Measurements from ENCODE around the gene EHF. TPM values are rescaled to one million over a fixed set of nuclear protein-coding genes. Genes with fewer than 3 reads are reported as not detected.

Gene EHF
- total RNA-seq, 4 donors from 2014 or later: 0.13 to 30.0 (median 1.0) TPM

- 76 to 80% methylated on average over 1 to 7 of the region's 7 CpGs for WGBS, 2 donors (ENCODE audit: low coverage in 1 of 2)
- TF ChIP-seq POLR2A (IDR thresholded peaks at IDR 0.05) (no peak), CTCF (IDR thresholded peaks at IDR 0.05) (no peak), EP300 (IDR thresholded peaks at IDR 0.05) (no peak), POLR2AphosphoS5 (IDR thresholded peaks at IDR 0.05) (no peak)
- H3K36me3 ChIP-seq: no peaks in the 10 kb centered on the region
- no peak overlapping the region for H3K27ac ChIP-seq
- ATAC-seq: no peak
- no peaks in the 10 kb centered on the region for H3K4me1 ChIP-seq
- H3K27me3 ChIP-seq: no peaks in the 10 kb centered on the region
- no peak overlapping the region for H3K4me3 ChIP-seq
- no peaks in the 10 kb centered on the region for H3K9me3 ChIP-seq
Measured at GRCh38 chr11:34609850-34610249, 11.0 kb upstream of the EHF start.

- H3K27ac ChIP-seq: no peak overlapping the region
- ATAC-seq: no peak
- no peaks in the 10 kb centered on the region for H3K27me3 ChIP-seq
- TF ChIP-seq POLR2A (IDR thresholded peaks at IDR 0.05) (no peak), CTCF (IDR thresholded peaks at IDR 0.05) (no peak), EP300 (IDR thresholded peaks at IDR 0.05) (no peak), POLR2AphosphoS5 (IDR thresholded peaks at IDR 0.05) (no peak)
- no peaks in the 10 kb centered on the region for H3K9me3 ChIP-seq
- WGBS, 2 donors (ENCODE audit: low coverage in 1 of 2): 87 to 88% methylated on average over 2 to 3 of the region's 5 CpGs
- H3K36me3 ChIP-seq: no peaks in the 10 kb centered on the region
- no peak overlapping the region for H3K4me3 ChIP-seq
- H3K4me1 ChIP-seq: no peaks in the 10 kb centered on the region
Measured at GRCh38 chr11:34610324-34611041, 10.4 kb upstream of the EHF start.

GRCh38 chr11:34613015-34613414 is 7.9 kb upstream of the EHF start:
- Histone ChIP-seq H3K36me3 (no peaks in the 10 kb centered on the region), H3K4me3 (no peak overlapping the region), H3K9me3 (no peaks in the 10 kb centered on the region), H3K27me3 (no peaks in the 10 kb centered on the region), H3K4me1 (no peaks in the 10 kb centered on the region), H3K27ac (no peak overlapping the region)
- no peak for TF ChIP-seq CTCF (IDR thresholded peaks at IDR 0.05)
- TF ChIP-seq EP300 (IDR thresholded peaks at IDR 0.05): no peak
- no peak for TF ChIP-seq POLR2A (IDR thresholded peaks at IDR 0.05)
- no peak for TF ChIP-seq POLR2AphosphoS5 (IDR thresholded peaks at IDR 0.05)
- ATAC-seq: no peak

- ATAC-seq: no peak
- no peak overlapping the region for H3K27ac ChIP-seq
- TF ChIP-seq CTCF (IDR thresholded peaks at IDR 0.05) (no peak), EP300 (IDR thresholded peaks at IDR 0.05) (no peak), POLR2A (IDR thresholded peaks at IDR 0.05) (no peak), POLR2AphosphoS5 (IDR thresholded peaks at IDR 0.05) (no peak)
- H3K9me3 ChIP-seq: no peaks in the 10 kb centered on the region
- no peak overlapping the region for H3K4me3 ChIP-seq
- 47 to 55% methylated on average over 2 of the region's 2 CpGs for WGBS, 2 donors (ENCODE audit: low coverage in 1 of 2)
- H3K36me3 ChIP-seq: no peaks in the 10 kb centered on the region
- no peaks in the 10 kb centered on the region for H3K27me3 ChIP-seq
- H3K4me1 ChIP-seq: no peaks in the 10 kb centered on the region
Measured at GRCh38 chr11:34613552-34614056, 7.3 kb upstream of the EHF start.

Data from gastroesophageal sphincter (tissue), 4 donors.